ENCODE data around the gene CAT.

GRCh38 chr11:34423300-34423699 lies 15.4 kb upstream of the CAT start:
- TF ChIP-seq, protein P1, sequence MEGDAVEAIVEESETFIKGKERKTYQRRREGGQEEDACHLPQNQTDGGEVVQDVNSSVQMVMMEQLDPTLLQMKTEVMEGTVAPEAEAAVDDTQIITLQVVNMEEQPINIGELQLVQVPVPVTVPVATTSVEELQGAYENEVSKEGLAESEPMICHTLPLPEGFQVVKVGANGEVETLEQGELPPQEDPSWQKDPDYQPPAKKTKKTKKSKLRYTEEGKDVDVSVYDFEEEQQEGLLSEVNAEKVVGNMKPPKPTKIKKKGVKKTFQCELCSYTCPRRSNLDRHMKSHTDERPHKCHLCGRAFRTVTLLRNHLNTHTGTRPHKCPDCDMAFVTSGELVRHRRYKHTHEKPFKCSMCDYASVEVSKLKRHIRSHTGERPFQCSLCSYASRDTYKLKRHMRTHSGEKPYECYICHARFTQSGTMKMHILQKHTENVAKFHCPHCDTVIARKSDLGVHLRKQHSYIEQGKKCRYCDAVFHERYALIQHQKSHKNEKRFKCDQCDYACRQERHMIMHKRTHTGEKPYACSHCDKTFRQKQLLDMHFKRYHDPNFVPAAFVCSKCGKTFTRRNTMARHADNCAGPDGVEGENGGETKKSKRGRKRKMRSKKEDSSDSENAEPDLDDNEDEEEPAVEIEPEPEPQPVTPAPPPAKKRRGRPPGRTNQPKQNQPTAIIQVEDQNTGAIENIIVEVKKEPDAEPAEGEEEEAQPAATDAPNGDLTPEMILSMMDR (conservative IDR thresholded peaks at IDR 0.05) = no peak
- TF ChIP-seq ZFX (IDR thresholded peaks at IDR 0.05) = no peak
